ENCODE results near the gene SLPI.

- no peak for TF ChIP-seq CTCF (conservative IDR thresholded peaks at IDR 0.05)
- no peak for TF ChIP-seq ZFX (IDR thresholded peaks at IDR 0.05)
These were observed 31.2 kb downstream of the SLPI start for GRCh38 chr20:45223136-45223535.
